CD8-positive, alpha-beta memory T cell (primary cell): ENCODE results near the gene ARMC8. TPM values are rescaled to one million over a fixed set of nuclear protein-coding genes. Genes with fewer than 3 reads are reported as not detected.

Source experiments
- CTCF ChIA-PET: fragments of 350-600 bp; sonication (Branson Sonifier 250); formaldehyde crosslinking; loops from one replicate; lab custom pipeline; 2021; ENCODE audit warnings: antibody characterized with exemption; lab: Charles Lee
- POLR2A ChIA-PET: fragments of 350-600 bp; sonication (Branson Sonifier 250); formaldehyde crosslinking; loops from one replicate; lab custom pipeline; 2021; ENCODE audit warnings: antibody characterized with exemption; lab: Charles Lee
- DNase-seq, 5 donors: peaks; one replicate each; pipeline versions ENCODE4 v3.0.0 to v3.0.0-alpha.2; 2020 to 2022; ENCODE audit warnings: mixed read lengths in 1 of 5
- H3K27ac ChIP-seq: one replicate; pipeline ENCODE4 v1.7.0; 2013; ENCODE audit warnings: low read depth, mild to moderate bottlenecking, low read length, moderate library complexity
- H3K27me3 ChIP-seq: 2 replicates; pipeline ENCODE4 v1.7.0; 2013; ENCODE audit warnings: low read length, mild to moderate bottlenecking; ENCODE audit not compliant: insufficient read depth, poor library complexity, severe bottlenecking
- H3K36me3 ChIP-seq: 2 replicates; pipeline ENCODE4 v1.7.0; 2013; ENCODE audit warnings: mild to moderate bottlenecking, low read length, moderate library complexity; ENCODE audit not compliant: insufficient read depth
- H3K4me1 ChIP-seq: 2 replicates; pipeline ENCODE4 v1.7.0; 2013; ENCODE audit warnings: mild to moderate bottlenecking, low read length, moderate library complexity; ENCODE audit not compliant: insufficient read depth
- H3K4me3 ChIP-seq: 2 replicates; pipeline ENCODE4 v1.7.0; 2013; ENCODE audit warnings: mild to moderate bottlenecking, low read length
- H3K9me3 ChIP-seq: 2 replicates; pipeline ENCODE4 v1.7.0; 2013; ENCODE audit warnings: mild to moderate bottlenecking, low read length
- H3K27ac Mint-ChIP-seq, 8 donors: one replicate each; pipeline ENCODE4 v1.8.0; 2020 to 2021; ENCODE audit warnings: mixed read lengths in 8 of 8, mild to moderate bottlenecking in 6 of 8, inconsistent platforms in 3 of 8, moderate library complexity in 3 of 8
- H3K27me3 Mint-ChIP-seq, 2 donors: one replicate each; pipeline ENCODE4 v1.8.0; 2020 to 2021; ENCODE audit warnings: mixed read lengths in 2 of 2, mild to moderate bottlenecking in 1 of 2, moderate library complexity in 1 of 2
- H3K36me3 Mint-ChIP-seq, 3 donors: one replicate each; pipeline ENCODE4 v1.8.0; 2020 to 2021; ENCODE audit warnings: mixed read lengths in 3 of 3, inconsistent platforms in 1 of 3, mild to moderate bottlenecking in 1 of 3
- H3K4me1 Mint-ChIP-seq, 3 donors: one replicate each; pipeline ENCODE4 v1.8.0; 2020 to 2021; ENCODE audit warnings: mixed read lengths in 3 of 3, inconsistent platforms in 1 of 3, mild to moderate bottlenecking in 1 of 3
- H3K4me3 Mint-ChIP-seq, 7 donors: one replicate each; pipeline ENCODE4 v1.8.0; 2020 to 2021; ENCODE audit warnings: mixed read lengths in 7 of 7, mild to moderate bottlenecking in 6 of 7, moderate library complexity in 4 of 7, inconsistent platforms in 2 of 7
- H3K9me3 Mint-ChIP-seq, 5 donors: one replicate each; pipeline ENCODE4 v1.8.0; 2020 to 2022; ENCODE audit warnings: mixed read lengths in 5 of 5, mild to moderate bottlenecking in 3 of 5, moderate library complexity in 2 of 5, inconsistent platforms in 1 of 5
- polyA plus RNA-seq: library from polyadenylated mRNA; unstranded; fragments of 300-500 nt; fragmentation: Illumina TruSeq; gene quantifications from one replicate; pipeline ENCODE4 v1.2.3, GENCODE V29; 2021
- total RNA-seq, 2 experiments: library from RNA; stranded (reverse); gene quantifications; one replicate each; pipeline ENCODE4 v1.2.3, GENCODE V29; 2021

ARMC8 gene
- total and polyA plus RNA-seq, 3 experiments from 2014 or later, result 43.6 to 54.4 (median 47.7) TPM

GRCh38 chr3:138157743-138158142 lies 29.4 kb upstream of the ARMC8 start:
- no peaks in the 10 kb centered on the region for H3K9me3 ChIP-seq
- DNase-seq, result no peak
- Mint-ChIP-seq H3K9me3 (peaks cover 4 to 16% (median 13%) of the 10 kb centered on the region in 5 donors), H3K4me1 (no peaks in the 10 kb centered on the region), H3K27me3 (peaks cover 0 to 4% of the 10 kb centered on the region in 2 donors), H3K4me3 (no peak overlapping the region), H3K36me3 (peaks cover 11 to 25% (median 16%) of the 10 kb centered on the region in 3 donors), H3K27ac (no peak overlapping the region)
- POLR2A ChIA-PET, result no interaction called here
- no peak overlapping the region for H3K4me3 ChIP-seq
- no peak overlapping the region for H3K27ac ChIP-seq
- CTCF ChIA-PET, result no interaction called here
- H3K36me3 ChIP-seq, result no peaks in the 10 kb centered on the region
- no peaks in the 10 kb centered on the region for H3K27me3 ChIP-seq
- no peaks in the 10 kb centered on the region for H3K4me1 ChIP-seq

GRCh38 chr3:138165061-138165460 lies 22.0 kb upstream of the ARMC8 start:
- Mint-ChIP-seq H3K4me3 (no peak overlapping the region), H3K4me1 (peaks cover 12 to 17% (median 12%) of the 10 kb centered on the region in 3 donors), H3K27ac (peak overlapping the region in 1 of 8 donors; percentile 63), H3K36me3 (peaks cover 22 to 90% (median 25%) of the 10 kb centered on the region in 3 donors), H3K9me3 (no peaks in the 10 kb centered on the region), H3K27me3 (peaks cover 0 to 2% of the 10 kb centered on the region in 2 donors)
- ChIA-PET POLR2A (no interaction called here), CTCF (no interaction called here)
- H3K4me1 ChIP-seq, result no peaks in the 10 kb centered on the region
- no peak overlapping the region for H3K4me3 ChIP-seq
- peaks cover 19% of the 10 kb centered on the region for H3K36me3 ChIP-seq
- H3K27me3 ChIP-seq, result no peaks in the 10 kb centered on the region
- H3K27ac ChIP-seq, result no peak overlapping the region
- DNase-seq, result no peak
- H3K9me3 ChIP-seq, result no peaks in the 10 kb centered on the region

- H3K4me3 Mint-ChIP-seq, result peak overlapping the region; percentile 14 to 99 (median 62)
- H3K4me1 Mint-ChIP-seq, result peaks cover 41 to 51% (median 46%) of the 10 kb centered on the region in 3 donors
- POLR2A ChIA-PET, result no interaction called here
- CTCF ChIA-PET, result interaction anchor here (3.0 kb wide), 1 partner anchor 15 kb away, joined by 14 read pairs; the partner anchor contains the start of gene ARMC8
- no peak overlapping the region for H3K4me3 ChIP-seq
- peaks cover 26% of the 10 kb centered on the region for H3K4me1 ChIP-seq
- DNase-seq, result no peak
- H3K27me3 Mint-ChIP-seq, result no peaks in the 10 kb centered on the region
- H3K36me3 Mint-ChIP-seq, result peaks cover 0 to 48% (median 9%) of the 10 kb centered on the region in 3 donors
- H3K27me3 ChIP-seq, result no peaks in the 10 kb centered on the region
- no peak overlapping the region for H3K27ac ChIP-seq
- H3K9me3 ChIP-seq, result no peaks in the 10 kb centered on the region
- peaks cover 12% of the 10 kb centered on the region for H3K36me3 ChIP-seq
- peak overlapping the region in 7 of 8 donors; percentile 29 to 85 (median 66) for H3K27ac Mint-ChIP-seq
- no peaks in the 10 kb centered on the region for H3K9me3 Mint-ChIP-seq
These were observed 14.5 kb upstream of the ARMC8 start for GRCh38 chr3:138172625-138173024.

GRCh38 chr3:138173769-138174420 lies 13.2 kb upstream of the ARMC8 start:
- peak overlapping the region; percentile 80 for H3K27ac ChIP-seq
- Mint-ChIP-seq H3K36me3 (peaks cover 0 to 38% (median 9%) of the 10 kb centered on the region in 3 donors), H3K27me3 (no peaks in the 10 kb centered on the region), H3K27ac (peak overlapping the region; percentile 93 to 98 (median 96)), H3K9me3 (no peaks in the 10 kb centered on the region), H3K4me3 (peak overlapping the region; percentile 94 to 99 (median 99)), H3K4me1 (peaks cover 41 to 51% (median 46%) of the 10 kb centered on the region in 3 donors)
- POLR2A ChIA-PET, result interaction anchor here (1.1 to 2.5 kb wide), 2 partner anchors 13 to 154 kb away, joined by 4 to 24 read pairs; partner anchors contain the start of gene ARMC8
- DNase-seq, result no peak
- peaks cover 26% of the 10 kb centered on the region for H3K4me1 ChIP-seq
- CTCF ChIA-PET, result interaction anchor here (1.0 to 3.0 kb wide), 4 partner anchors 9 to 155 kb away, joined by 3 to 14 read pairs (median 3); partner anchors contain the start of gene ARMC8
- peaks cover 7% of the 10 kb centered on the region for H3K36me3 ChIP-seq
- H3K27me3 ChIP-seq, result no peaks in the 10 kb centered on the region
- H3K4me3 ChIP-seq, result peak overlapping the region; percentile 94
- no peaks in the 10 kb centered on the region for H3K9me3 ChIP-seq

- Histone ChIP-seq H3K27ac (peak within 1 kb of the TSS; percentile 80), H3K27me3 (no peaks in the 10 kb centered on the region), H3K4me1 (peaks cover 26% of the 10 kb centered on the region), H3K36me3 (peaks cover 4% of the 10 kb centered on the region), H3K4me3 (peak within 1 kb of the TSS; percentile 94), H3K9me3 (no peaks in the 10 kb centered on the region)
- Mint-ChIP-seq H3K9me3 (no peaks in the 10 kb centered on the region), H3K4me1 (peaks cover 41 to 51% (median 46%) of the 10 kb centered on the region in 3 donors), H3K27ac (peak within 1 kb of the TSS; percentile 93 to 98 (median 96)), H3K4me3 (peak within 1 kb of the TSS; percentile 94 to 99 (median 99)), H3K27me3 (peaks cover 0 to 2% of the 10 kb centered on the region in 2 donors), H3K36me3 (peaks cover 0 to 35% (median 9%) of the 10 kb centered on the region in 3 donors)
- ChIA-PET POLR2A (interaction anchor here (1.1 to 2.5 kb wide), 2 partner anchors 13 to 154 kb away, joined by 4 to 24 read pairs; partner anchors contain the start of gene ARMC8), CTCF (interaction anchor here (1.0 to 3.0 kb wide), 4 partner anchors 8 to 154 kb away, joined by 3 to 14 read pairs (median 3); partner anchors contain the start of gene ARMC8)
- peak; percentile 58 to 85 (median 80) for DNase-seq
These were observed 12.5 kb upstream of the ARMC8 start, which contains the start of gene DBR1 for GRCh38 chr3:138174421-138175131. Gene DBR1 (minus strand): TSS chr3:138174921. CDS start chr3:138174795, 126 bp downstream.

GRCh38 chr3:138180375-138181029 lies 6.6 kb upstream of the ARMC8 start:
- H3K4me1 Mint-ChIP-seq, result peaks cover 0 to 2% (median 0%) of the 10 kb centered on the region in 3 donors
- ChIA-PET POLR2A (no interaction called here), CTCF (interaction anchor here (1.1 to 2.3 kb wide), 3 partner anchors 10 to 47 kb away, joined by 3 to 7 read pairs (median 3); no protein-coding TSS in a partner anchor)
- peak overlapping the region in 1 of 8 donors; percentile 47 for H3K27ac Mint-ChIP-seq
- Histone ChIP-seq H3K4me3 (no peak overlapping the region), H3K27me3 (peaks cover 5% of the 10 kb centered on the region), H3K27ac (no peak overlapping the region), H3K36me3 (no peaks in the 10 kb centered on the region), H3K4me1 (no peaks in the 10 kb centered on the region), H3K9me3 (no peaks in the 10 kb centered on the region)
- no peaks in the 10 kb centered on the region for H3K36me3 Mint-ChIP-seq
- peak in 3 of 5 donors; percentile 12 to 54 (median 28) for DNase-seq
- no peaks in the 10 kb centered on the region for H3K9me3 Mint-ChIP-seq
- H3K4me3 Mint-ChIP-seq, result peak overlapping the region in 1 of 7 donors; percentile 11
- H3K27me3 Mint-ChIP-seq, result peaks cover 9 to 16% of the 10 kb centered on the region in 2 donors

- Histone ChIP-seq H3K27ac (no peak overlapping the region), H3K27me3 (peaks cover 5% of the 10 kb centered on the region), H3K36me3 (no peaks in the 10 kb centered on the region), H3K4me3 (no peak overlapping the region), H3K4me1 (peaks cover 24% of the 10 kb centered on the region), H3K9me3 (no peaks in the 10 kb centered on the region)
- H3K4me1 Mint-ChIP-seq, result peaks cover 25 to 34% (median 32%) of the 10 kb centered on the region in 3 donors
- ChIA-PET CTCF (no interaction called here), POLR2A (no interaction called here)
- H3K36me3 Mint-ChIP-seq, result peaks cover 0 to 15% (median 3%) of the 10 kb centered on the region in 3 donors
- H3K9me3 Mint-ChIP-seq, result no peaks in the 10 kb centered on the region
- DNase-seq, result no peak
- H3K27me3 Mint-ChIP-seq, result peaks cover 9 to 14% of the 10 kb centered on the region in 2 donors
- peak overlapping the region in 1 of 8 donors; percentile 35 for H3K27ac Mint-ChIP-seq
- H3K4me3 Mint-ChIP-seq, result peak overlapping the region in 1 of 7 donors; percentile 24
These were observed 2.1 kb upstream of the ARMC8 start for GRCh38 chr3:138184994-138185393.
